PFSK-1 (cell line): ENCODE results near the gene CHFR.

ENCODE experiments used
- POLR2AphosphoS5 ChIP-seq: IDR thresholded peaks from 2 replicates; pipeline ENCODE4 v1.6.1; 2012; ENCODE audit warnings: low read depth, mild to moderate bottlenecking, control low read depth, low read length, moderate library complexity
- TAF1 ChIP-seq: IDR thresholded peaks from 2 replicates; pipeline ENCODE4 v1.6.1; 2012; ENCODE audit warnings: low read length, control low read depth, borderline replicate concordance; ENCODE audit not compliant: insufficient read depth

DNA sequence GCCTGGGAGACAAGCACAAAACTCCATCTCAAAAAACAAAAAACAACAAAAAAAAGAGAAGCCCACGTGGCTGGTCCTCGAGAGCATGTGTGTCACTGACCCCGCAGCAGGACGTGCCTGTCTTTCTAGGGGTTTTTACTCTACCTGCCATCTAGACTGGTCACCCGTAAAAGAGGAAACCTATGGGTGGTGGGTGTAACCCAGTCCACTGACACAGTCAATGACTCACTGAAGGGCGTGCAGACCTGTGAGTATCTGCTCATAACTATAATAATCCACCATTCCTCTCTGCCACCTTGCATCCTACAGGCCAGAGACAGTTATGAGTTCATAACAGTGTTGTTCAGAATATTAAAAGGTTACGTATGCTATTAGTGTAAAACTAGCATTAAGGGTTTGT lies 63.4 kb downstream of the CHFR start:
- TF ChIP-seq TAF1 = no peak
- TF ChIP-seq POLR2AphosphoS5 = no peak
